Calu3 (cell line): Measurements from ENCODE around the gene LANCL2. TPM values are rescaled to one million over a fixed set of nuclear protein-coding genes. Genes with fewer than 3 reads are reported as not detected.

Experiments
- BruUV-seq: library from RNA; stranded (reverse); fragments of 400-500 nt; replicated peaks from 2 replicates; lab custom pipeline; 2021; lab: Mats Ljungman, UMichigan
- CTCF ChIA-PET: fragments of 300-600 bp; sonication (Branson Sonifier 250); formaldehyde crosslinking; loops from one replicate; lab custom pipeline; 2022; ENCODE audit warnings: antibody characterized with exemption; lab: Charles Lee
- DNase-seq: peaks from one replicate; pipeline ENCODE4 v3.0.0; 2022
- H3K27ac Mint-ChIP-seq: one replicate; pipeline ENCODE4 v1.8.0; 2022; ENCODE audit warnings: mixed read lengths; ENCODE audit not compliant: unreplicated experiment
- H3K27me3 Mint-ChIP-seq: one replicate; pipeline ENCODE4 v1.8.0; 2022; ENCODE audit warnings: mixed read lengths; ENCODE audit not compliant: unreplicated experiment
- H3K36me3 Mint-ChIP-seq: one replicate; pipeline ENCODE4 v1.8.0; 2022; ENCODE audit warnings: mild to moderate bottlenecking, moderate library complexity, mixed read lengths; ENCODE audit not compliant: insufficient read depth, unreplicated experiment
- H3K4me1 Mint-ChIP-seq: one replicate; pipeline ENCODE4 v1.8.0; 2022; ENCODE audit warnings: mild to moderate bottlenecking, low read depth, mixed read lengths; ENCODE audit not compliant: unreplicated experiment
- H3K4me3 Mint-ChIP-seq: one replicate; pipeline ENCODE4 v1.8.0; 2022; ENCODE audit warnings: mild to moderate bottlenecking, low read depth, moderate library complexity, mixed read lengths; ENCODE audit not compliant: unreplicated experiment
- H3K9me3 Mint-ChIP-seq: one replicate; pipeline ENCODE4 v1.8.0; 2022; ENCODE audit warnings: low read depth, mixed read lengths; ENCODE audit not compliant: unreplicated experiment
- CTCF ChIP-seq: fragments of 200-600 bp; IDR thresholded peaks from one replicate; pipeline ENCODE4 v1.8.0; 2022; ENCODE audit warnings: antibody characterized with exemption; ENCODE audit not compliant: unreplicated experiment
- intact Hi-C: fragments of 100-400 bp; cut with micrococcal nuclease; formaldehyde crosslinking; loops from one replicate; pipeline ENCODE4 v1.10.0; 2022; ENCODE audit not compliant: unreplicated experiment
- total RNA-seq: library from RNA; stranded (reverse); gene quantifications from 2 replicates; pipeline ENCODE4 v1.2.3, GENCODE V29; 2022

LANCL2 gene
- total RNA-seq, 1 experiment from 2014 or later = 15.7 TPM

GRCh38 chr7:55476852-55477780 lies 112.0 kb downstream of the LANCL2 start:
- H3K4me3 Mint-ChIP-seq = no peak overlapping the region
- DNase-seq = no peak
- no peaks in the 10 kb centered on the region for H3K4me1 Mint-ChIP-seq
- no peaks in the 10 kb centered on the region for H3K36me3 Mint-ChIP-seq
- H3K9me3 Mint-ChIP-seq = no peaks in the 10 kb centered on the region
- no peaks in the 10 kb centered on the region for H3K27me3 Mint-ChIP-seq
- no peak for TF ChIP-seq CTCF
- intact Hi-C loops = no loop called here
- BruUV-seq = no TSS peak
- CTCF ChIA-PET = no interaction called here
- H3K27ac Mint-ChIP-seq = no peak overlapping the region

- no peak for DNase-seq
- CTCF ChIA-PET = no interaction called here
- Mint-ChIP-seq H3K27me3 (no peaks in the 10 kb centered on the region), H3K4me1 (no peaks in the 10 kb centered on the region), H3K9me3 (no peaks in the 10 kb centered on the region), H3K4me3 (no peak overlapping the region), H3K27ac (no peak overlapping the region), H3K36me3 (no peaks in the 10 kb centered on the region)
- intact Hi-C loops = no loop called here
- no peak for TF ChIP-seq CTCF
- BruUV-seq = no TSS peak
These were observed 112.7 kb downstream of the LANCL2 start for GRCh38 chr7:55477781-55478374.

- no peaks in the 10 kb centered on the region for H3K27me3 Mint-ChIP-seq
- intact Hi-C loops = no loop called here
- CTCF ChIA-PET = no interaction called here
- H3K4me3 Mint-ChIP-seq = no peak overlapping the region
- H3K4me1 Mint-ChIP-seq = no peaks in the 10 kb centered on the region
- DNase-seq = no peak
- no peak overlapping the region for H3K27ac Mint-ChIP-seq
- TF ChIP-seq CTCF = no peak
- no TSS peak for BruUV-seq
- no peaks in the 10 kb centered on the region for H3K36me3 Mint-ChIP-seq
- no peaks in the 10 kb centered on the region for H3K9me3 Mint-ChIP-seq
These were observed 113.6 kb downstream of the LANCL2 start for GRCh38 chr7:55478700-55479099.

DNA sequence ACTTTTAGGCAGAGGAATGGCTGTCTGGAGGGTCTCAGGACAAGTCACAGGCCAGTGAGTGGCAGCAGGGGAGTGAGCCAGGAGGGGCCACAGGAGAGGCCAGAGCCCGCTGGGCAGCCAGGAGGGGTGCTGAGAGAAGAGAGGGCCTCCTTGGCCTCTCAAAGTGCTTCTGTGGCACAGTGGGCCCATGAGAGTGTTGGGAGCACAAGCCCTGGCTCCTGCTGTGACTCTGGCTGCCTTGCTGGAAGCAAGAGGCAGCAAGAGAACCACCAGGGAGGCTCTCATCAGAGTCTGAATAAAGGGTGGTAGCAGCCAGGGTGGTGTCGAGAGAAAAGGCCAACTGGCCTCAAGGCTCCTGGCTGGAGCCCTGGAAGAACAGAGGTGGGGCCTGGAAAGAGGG lies 116.0 kb downstream of the LANCL2 start:
- no peaks in the 10 kb centered on the region for H3K9me3 Mint-ChIP-seq
- no peak overlapping the region for H3K4me3 Mint-ChIP-seq
- no peaks in the 10 kb centered on the region for H3K27me3 Mint-ChIP-seq
- CTCF ChIA-PET = no interaction called here
- DNase-seq = no peak
- H3K4me1 Mint-ChIP-seq = no peaks in the 10 kb centered on the region
- BruUV-seq = no TSS peak
- no peak for TF ChIP-seq CTCF
- H3K36me3 Mint-ChIP-seq = no peaks in the 10 kb centered on the region
- intact Hi-C loops = no loop called here
- H3K27ac Mint-ChIP-seq = no peak overlapping the region
